Liver (tissue), 9 donors: ENCODE data around the gene RNLS. TPM values are rescaled to one million over a fixed set of nuclear protein-coding genes. Genes with fewer than 3 reads are reported as not detected.

Experiments used
- DNase-seq: peaks from one replicate; pipeline ENCODE4 v3.0.0-alpha.2; 2017; ENCODE audit warnings: low spot score
- H3K27ac ChIP-seq, 2 donors: one replicate each; pipeline ENCODE4 v1.7.0; 2013; ENCODE audit warnings: inconsistent platforms in 2 of 2, low read length in 2 of 2, control low read depth in 1 of 2, low read depth in 1 of 2, mild to moderate bottlenecking in 1 of 2
- H3K27me3 ChIP-seq, 4 donors: one replicate each; pipeline versions ENCODE4 v1.6.1 to v1.7.0; 2013; ENCODE audit warnings: low read length in 3 of 4, inconsistent platforms in 1 of 4, mild to moderate bottlenecking in 1 of 4, moderate library complexity in 1 of 4; ENCODE audit not compliant: control insufficient read depth in 4 of 4, insufficient read depth in 4 of 4
- H3K36me3 ChIP-seq, 4 donors: one replicate each; pipeline versions ENCODE4 v1.6.1 to v1.7.0; 2013; ENCODE audit warnings: low read length in 3 of 4, mild to moderate bottlenecking in 3 of 4, low read depth in 1 of 4, moderate library complexity in 1 of 4; ENCODE audit not compliant: control insufficient read depth in 4 of 4, insufficient read depth in 3 of 4
- H3K4me1 ChIP-seq, 4 donors: one replicate each; pipeline versions ENCODE4 v1.6.1 to v1.7.0; 2013; ENCODE audit warnings: low read length in 3 of 4, mild to moderate bottlenecking in 3 of 4, moderate library complexity in 1 of 4; ENCODE audit not compliant: control insufficient read depth in 4 of 4, insufficient read depth in 4 of 4
- H3K4me3 ChIP-seq, 3 donors: one replicate each; pipeline versions ENCODE4 v1.6.1 to v1.7.0; 2013; ENCODE audit warnings: low read length in 3 of 3, control low read depth in 1 of 3, low read depth in 1 of 3, mild to moderate bottlenecking in 1 of 3
- H3K9ac ChIP-seq, 2 donors: one replicate each; pipeline ENCODE4 v1.7.0; 2013; ENCODE audit warnings: low read length in 2 of 2, mild to moderate bottlenecking in 2 of 2, moderate library complexity in 2 of 2, control low read depth in 1 of 2, low read depth in 1 of 2
- H3K9me3 ChIP-seq, 4 donors: one replicate each; pipeline versions ENCODE4 v1.6.1 to v1.7.0; 2013; ENCODE audit warnings: low read length in 3 of 4; ENCODE audit not compliant: control insufficient read depth in 4 of 4
- EGR1 ChIP-seq, 2 donors: IDR thresholded peaks; 2 replicates each; pipeline ENCODE4 v1.6.1; 2016 to 2018; ENCODE audit warnings: antibody characterized with exemption in 2 of 2, low read depth in 2 of 2
- GABPA ChIP-seq, 2 donors: IDR thresholded peaks in 1 of 2; conservative IDR thresholded peaks in 1 of 2; 2 replicates each; pipeline ENCODE4 v1.6.1; 2016; ENCODE audit warnings: antibody characterized with exemption in 2 of 2, mild to moderate bottlenecking in 1 of 2, moderate library complexity in 1 of 2
- HNF4A ChIP-seq, 2 donors: conservative IDR thresholded peaks; 2 replicates each; pipeline ENCODE4 v1.6.1; 2016; ENCODE audit warnings: antibody characterized with exemption in 2 of 2, mild to moderate bottlenecking in 2 of 2
- JUND ChIP-seq, 2 donors: IDR thresholded peaks; 2 replicates each; pipeline ENCODE4 v1.6.1; 2016; ENCODE audit warnings: antibody characterized with exemption in 2 of 2
- RAD21 ChIP-seq, 2 donors: IDR thresholded peaks; 2 replicates each; pipeline ENCODE4 v1.6.1; 2016; ENCODE audit warnings: antibody characterized with exemption in 2 of 2, mild to moderate bottlenecking in 2 of 2
- RXRA ChIP-seq, 2 donors: IDR thresholded peaks; 2 replicates each; pipeline ENCODE4 v1.6.1; 2017 to 2018; ENCODE audit warnings: antibody characterized with exemption in 2 of 2, mild to moderate bottlenecking in 1 of 2
- SP1 ChIP-seq: IDR thresholded peaks from 2 replicates; pipeline ENCODE4 v1.6.1; 2018; ENCODE audit warnings: antibody characterized with exemption, mild to moderate bottlenecking
- WGBS: extraction: QIAGEN DNeasy Blood & Tissue Kit; methylation state at CpG from one replicate; pipeline ENCODE4 v1.1.7; 2013; 5-methylcytosine and 5-hydroxymethylcytosine counted together
- polyA plus RNA-seq, 2 donors: library from polyadenylated mRNA; stranded (reverse) in 1 of 2; unstranded in 1 of 2; fragments of 200-250 nt in 1 of 2; fragments of >200 nt in 1 of 2; fragmentation: Nextera tagmentation in 1 of 2; extraction: Ambion mirVana in 1 of 2; gene quantifications; one replicate each; pipeline versions ENCODE4 v1.2.1 to v1.2.3, GENCODE V29; 2013 to 2015
- total RNA-seq, 2 donors: library from RNA; depleted of rRNA; stranded (reverse); fragments of >200 nt; gene quantifications; one replicate each; pipeline ENCODE4 v1.2.3, GENCODE V29; 2014
- TF ChIP-seq, protein P1 (sequence below): IDR thresholded peaks from 2 replicates; pipeline ENCODE4 v1.6.1; 2016; ENCODE audit warnings: antibody characterized with exemption
- TF ChIP-seq, protein P2 (sequence below): IDR thresholded peaks from 2 replicates; pipeline ENCODE4 v1.6.1; 2016; ENCODE audit warnings: antibody characterized with exemption
- TF ChIP-seq, protein P3 (sequence below): IDR thresholded peaks from 2 replicates; pipeline ENCODE4 v1.6.1; 2016; ENCODE audit warnings: antibody characterized with exemption, mild to moderate bottlenecking
- donor health status: healthy.
- donor health status: healthy.
- donor health status: healthy.
- donor health status: healthy.
- donor health status: healthy.

Gene RNLS
- total and polyA plus RNA-seq, 4 donors, result 4.1 to 12.4 (median 7.5) TPM

DNA sequence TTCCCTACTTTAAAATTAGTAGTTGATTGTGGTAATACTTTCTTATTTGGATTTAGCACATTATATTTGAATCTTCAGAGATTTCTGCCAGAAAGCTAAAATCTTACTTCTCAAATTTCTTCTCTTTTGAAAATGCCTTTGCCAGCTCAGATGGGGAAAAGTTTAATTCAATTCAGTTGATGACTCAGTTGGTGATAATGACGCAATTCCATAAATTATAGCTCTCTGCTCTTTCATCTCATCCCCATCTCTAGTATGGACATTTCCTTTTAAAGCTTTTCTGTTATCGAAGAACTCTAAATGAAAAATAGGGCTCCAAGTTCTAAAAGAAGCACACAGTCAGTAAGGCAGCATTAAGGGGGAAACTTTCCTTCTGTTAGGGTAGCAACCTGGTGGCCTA lies 25.5 kb downstream of the RNLS start:
- H3K4me1 ChIP-seq, result peaks cover 0 to 4% (median 0%) of the 10 kb centered on the region in 4 donors
- TF ChIP-seq RAD21 (IDR thresholded peaks at IDR 0.05) (no peak), EGR1 (IDR thresholded peaks at IDR 0.05; ENCODE audit: low read depth in 2 of 2) (no peak), JUND (IDR thresholded peaks at IDR 0.05) (no peak), HNF4A (conservative IDR thresholded peaks at IDR 0.05) (no peak), SP1 (no peak)
- TF ChIP-seq, protein P1, sequence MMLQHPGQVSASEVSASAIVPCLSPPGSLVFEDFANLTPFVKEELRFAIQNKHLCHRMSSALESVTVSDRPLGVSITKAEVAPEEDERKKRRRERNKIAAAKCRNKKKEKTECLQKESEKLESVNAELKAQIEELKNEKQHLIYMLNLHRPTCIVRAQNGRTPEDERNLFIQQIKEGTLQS, result no peak
- H3K27me3 ChIP-seq, result no peaks in the 10 kb centered on the region
- no peak for DNase-seq
- WGBS, result 93% methylated on average over 2 of the region's 2 CpGs
- H3K9ac ChIP-seq, result no peak overlapping the region
- H3K36me3 ChIP-seq, result no peaks in the 10 kb centered on the region
- H3K9me3 ChIP-seq, result no peaks in the 10 kb centered on the region
- H3K27ac ChIP-seq, result no peak overlapping the region
- H3K4me3 ChIP-seq, result no peak overlapping the region

DNA sequence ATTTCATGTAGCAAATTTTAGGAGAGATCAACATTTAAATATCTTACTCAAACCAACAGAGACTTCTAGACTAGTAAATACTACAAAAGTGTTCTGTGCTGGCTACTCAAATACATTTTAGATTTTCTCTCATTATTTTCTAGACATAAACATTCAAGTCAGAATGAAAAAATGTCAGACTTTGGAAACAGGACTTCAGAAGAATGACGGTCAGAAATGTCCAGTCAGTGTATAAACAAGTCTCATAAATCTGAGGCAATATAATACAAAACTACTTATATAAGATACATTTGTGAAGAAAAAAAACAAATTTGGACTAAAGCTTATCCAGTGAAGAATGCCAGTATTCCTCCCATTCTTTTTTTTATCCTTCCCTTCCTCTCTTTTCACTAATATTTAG lies 25.9 kb downstream of the RNLS start:
- 90% methylated on average over 1 of the region's 1 CpG for WGBS
- H3K27ac ChIP-seq, result no peak overlapping the region

More for the DNA sequence above, 25.9 kb downstream of the RNLS start:
- H3K9ac ChIP-seq, result no peak overlapping the region
- peaks cover 0 to 4% (median 0%) of the 10 kb centered on the region in 4 donors for H3K4me1 ChIP-seq
- no peaks in the 10 kb centered on the region for H3K36me3 ChIP-seq
- DNase-seq, result no peak
- no peak for TF ChIP-seq GABPA (IDR thresholded peaks at IDR 0.05 in 1 of 2, conservative IDR thresholded peaks at IDR 0.05 in 1 of 2)
- no peak for TF ChIP-seq SP1
- TF ChIP-seq, protein P2, sequence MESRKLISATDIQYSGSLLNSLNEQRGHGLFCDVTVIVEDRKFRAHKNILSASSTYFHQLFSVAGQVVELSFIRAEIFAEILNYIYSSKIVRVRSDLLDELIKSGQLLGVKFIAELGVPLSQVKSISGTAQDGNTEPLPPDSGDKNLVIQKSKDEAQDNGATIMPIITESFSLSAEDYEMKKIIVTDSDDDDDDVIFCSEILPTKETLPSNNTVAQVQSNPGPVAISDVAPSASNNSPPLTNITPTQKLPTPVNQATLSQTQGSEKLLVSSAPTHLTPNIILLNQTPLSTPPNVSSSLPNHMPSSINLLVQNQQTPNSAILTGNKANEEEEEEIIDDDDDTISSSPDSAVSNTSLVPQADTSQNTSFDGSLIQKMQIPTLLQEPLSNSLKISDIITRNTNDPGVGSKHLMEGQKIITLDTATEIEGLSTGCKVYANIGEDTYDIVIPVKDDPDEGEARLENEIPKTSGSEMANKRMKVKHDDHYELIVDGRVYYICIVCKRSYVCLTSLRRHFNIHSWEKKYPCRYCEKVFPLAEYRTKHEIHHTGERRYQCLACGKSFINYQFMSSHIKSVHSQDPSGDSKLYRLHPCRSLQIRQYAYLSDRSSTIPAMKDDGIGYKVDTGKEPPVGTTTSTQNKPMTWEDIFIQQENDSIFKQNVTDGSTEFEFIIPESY, result no peak
- TF ChIP-seq, protein P1, result no peak
- TF ChIP-seq, protein P3, sequence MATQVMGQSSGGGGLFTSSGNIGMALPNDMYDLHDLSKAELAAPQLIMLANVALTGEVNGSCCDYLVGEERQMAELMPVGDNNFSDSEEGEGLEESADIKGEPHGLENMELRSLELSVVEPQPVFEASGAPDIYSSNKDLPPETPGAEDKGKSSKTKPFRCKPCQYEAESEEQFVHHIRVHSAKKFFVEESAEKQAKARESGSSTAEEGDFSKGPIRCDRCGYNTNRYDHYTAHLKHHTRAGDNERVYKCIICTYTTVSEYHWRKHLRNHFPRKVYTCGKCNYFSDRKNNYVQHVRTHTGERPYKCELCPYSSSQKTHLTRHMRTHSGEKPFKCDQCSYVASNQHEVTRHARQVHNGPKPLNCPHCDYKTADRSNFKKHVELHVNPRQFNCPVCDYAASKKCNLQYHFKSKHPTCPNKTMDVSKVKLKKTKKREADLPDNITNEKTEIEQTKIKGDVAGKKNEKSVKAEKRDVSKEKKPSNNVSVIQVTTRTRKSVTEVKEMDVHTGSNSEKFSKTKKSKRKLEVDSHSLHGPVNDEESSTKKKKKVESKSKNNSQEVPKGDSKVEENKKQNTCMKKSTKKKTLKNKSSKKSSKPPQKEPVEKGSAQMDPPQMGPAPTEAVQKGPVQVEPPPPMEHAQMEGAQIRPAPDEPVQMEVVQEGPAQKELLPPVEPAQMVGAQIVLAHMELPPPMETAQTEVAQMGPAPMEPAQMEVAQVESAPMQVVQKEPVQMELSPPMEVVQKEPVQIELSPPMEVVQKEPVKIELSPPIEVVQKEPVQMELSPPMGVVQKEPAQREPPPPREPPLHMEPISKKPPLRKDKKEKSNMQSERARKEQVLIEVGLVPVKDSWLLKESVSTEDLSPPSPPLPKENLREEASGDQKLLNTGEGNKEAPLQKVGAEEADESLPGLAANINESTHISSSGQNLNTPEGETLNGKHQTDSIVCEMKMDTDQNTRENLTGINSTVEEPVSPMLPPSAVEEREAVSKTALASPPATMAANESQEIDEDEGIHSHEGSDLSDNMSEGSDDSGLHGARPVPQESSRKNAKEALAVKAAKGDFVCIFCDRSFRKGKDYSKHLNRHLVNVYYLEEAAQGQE, result no peak
- no peak for TF ChIP-seq HNF4A (conservative IDR thresholded peaks at IDR 0.05)
- TF ChIP-seq RXRA (IDR thresholded peaks at IDR 0.05), result no peak
- H3K4me3 ChIP-seq, result no peak overlapping the region
- H3K9me3 ChIP-seq, result no peaks in the 10 kb centered on the region
- no peaks in the 10 kb centered on the region for H3K27me3 ChIP-seq
